ENCODE measurements around the gene BRINP3. TPM values are rescaled to one million over a fixed set of nuclear protein-coding genes. Genes with fewer than 3 reads are reported as not detected.
A peak's percentile ranks its signal among the peaks of the same experiment; 100 is the strongest.

BRINP3 gene
- total RNA-seq, 1 donor from 2014 or later, result 6.6 TPM

GRCh38 chr1:190277107-190277506, 200.6 kb downstream of the BRINP3 start:
- Mint-ChIP-seq H3K27ac (no peak overlapping the region), H3K4me3 (no peak overlapping the region), H3K27me3 (no peaks in the 10 kb centered on the region), H3K9me3 (no peaks in the 10 kb centered on the region), H3K4me1 (ENCODE audit: unreplicated experiment) (no peaks in the 10 kb centered on the region), H3K36me3 (no peaks in the 10 kb centered on the region)
- no peak for DNase-seq (ENCODE audit: extremely low spot score, unreplicated experiment)
- TF ChIP-seq, protein P1, sequence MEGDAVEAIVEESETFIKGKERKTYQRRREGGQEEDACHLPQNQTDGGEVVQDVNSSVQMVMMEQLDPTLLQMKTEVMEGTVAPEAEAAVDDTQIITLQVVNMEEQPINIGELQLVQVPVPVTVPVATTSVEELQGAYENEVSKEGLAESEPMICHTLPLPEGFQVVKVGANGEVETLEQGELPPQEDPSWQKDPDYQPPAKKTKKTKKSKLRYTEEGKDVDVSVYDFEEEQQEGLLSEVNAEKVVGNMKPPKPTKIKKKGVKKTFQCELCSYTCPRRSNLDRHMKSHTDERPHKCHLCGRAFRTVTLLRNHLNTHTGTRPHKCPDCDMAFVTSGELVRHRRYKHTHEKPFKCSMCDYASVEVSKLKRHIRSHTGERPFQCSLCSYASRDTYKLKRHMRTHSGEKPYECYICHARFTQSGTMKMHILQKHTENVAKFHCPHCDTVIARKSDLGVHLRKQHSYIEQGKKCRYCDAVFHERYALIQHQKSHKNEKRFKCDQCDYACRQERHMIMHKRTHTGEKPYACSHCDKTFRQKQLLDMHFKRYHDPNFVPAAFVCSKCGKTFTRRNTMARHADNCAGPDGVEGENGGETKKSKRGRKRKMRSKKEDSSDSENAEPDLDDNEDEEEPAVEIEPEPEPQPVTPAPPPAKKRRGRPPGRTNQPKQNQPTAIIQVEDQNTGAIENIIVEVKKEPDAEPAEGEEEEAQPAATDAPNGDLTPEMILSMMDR (conservative IDR thresholded peaks at IDR 0.05), result no peak

DNA sequence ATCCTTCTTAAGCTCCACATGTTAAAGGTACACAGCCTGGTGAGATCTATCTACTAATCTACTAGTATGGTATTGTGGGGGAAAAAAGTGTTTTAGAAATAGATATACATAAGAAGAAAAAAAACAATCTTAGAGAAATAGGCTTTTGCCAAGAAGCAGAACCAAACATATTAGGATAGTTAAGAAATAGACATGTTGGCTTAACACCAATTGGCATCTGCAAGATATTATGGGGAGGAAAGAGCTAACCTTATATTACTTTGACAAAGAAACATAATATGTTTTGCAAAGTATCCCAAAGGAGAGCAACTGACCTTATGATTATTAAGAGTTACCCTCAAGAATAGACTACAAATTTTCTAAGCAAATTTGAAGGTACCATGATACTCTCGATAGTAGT, 202.9 kb downstream of the BRINP3 start:
- H3K36me3 Mint-ChIP-seq, result no peaks in the 10 kb centered on the region
- H3K27ac Mint-ChIP-seq, result no peak overlapping the region
- H3K27me3 Mint-ChIP-seq, result no peaks in the 10 kb centered on the region
- H3K4me3 Mint-ChIP-seq, result no peak overlapping the region
- H3K4me1 Mint-ChIP-seq (ENCODE audit: unreplicated experiment), result no peaks in the 10 kb centered on the region
- TF ChIP-seq, protein P1 (conservative IDR thresholded peaks at IDR 0.05), result no peak
- no peak for DNase-seq (ENCODE audit: extremely low spot score, unreplicated experiment)
- H3K9me3 Mint-ChIP-seq, result no peaks in the 10 kb centered on the region

DNA sequence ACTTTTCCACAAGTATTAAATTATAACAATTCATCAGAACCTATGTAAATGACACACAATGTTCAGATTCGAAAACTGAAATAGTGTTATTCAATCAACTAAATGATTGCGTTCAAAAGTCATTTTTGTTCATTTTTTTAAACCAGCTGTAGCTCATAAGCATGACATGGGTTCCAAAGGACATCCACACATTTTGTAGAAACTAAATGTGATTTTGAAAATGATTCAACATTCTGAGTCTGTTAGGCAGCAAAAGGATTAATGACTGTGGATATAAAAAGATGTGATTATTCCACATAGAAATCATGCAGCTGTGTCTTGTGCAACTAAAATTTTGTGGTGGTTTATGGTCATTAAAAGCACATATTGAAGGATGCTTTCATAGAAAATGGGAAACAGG, 204.5 kb downstream of the BRINP3 start:
- Mint-ChIP-seq H3K27ac (no peak overlapping the region), H3K36me3 (no peaks in the 10 kb centered on the region), H3K27me3 (no peaks in the 10 kb centered on the region), H3K4me3 (no peak overlapping the region), H3K9me3 (no peaks in the 10 kb centered on the region), H3K4me1 (ENCODE audit: unreplicated experiment) (no peaks in the 10 kb centered on the region)
- TF ChIP-seq, protein P1 (conservative IDR thresholded peaks at IDR 0.05), result no peak
- no peak for DNase-seq (ENCODE audit: extremely low spot score, unreplicated experiment)

DNA sequence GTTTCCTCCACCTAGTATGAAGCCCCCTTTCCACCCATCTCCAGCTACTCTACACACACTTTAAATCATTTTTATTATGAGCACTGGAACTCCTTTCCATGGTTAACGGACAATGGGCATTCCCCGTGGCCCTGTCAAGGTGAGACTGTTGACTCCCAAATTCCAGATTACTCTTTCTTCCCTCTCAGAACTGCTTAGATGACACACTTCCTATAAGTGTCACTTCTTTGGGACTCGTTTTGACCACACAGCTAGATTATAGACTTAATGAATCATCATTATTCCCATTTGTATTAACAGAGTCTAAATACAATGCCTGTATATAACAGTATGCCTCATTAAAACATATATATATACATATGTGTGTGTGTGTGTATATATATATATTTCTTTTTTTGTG, 215.1 kb downstream of the BRINP3 start:
- Mint-ChIP-seq H3K9me3 (peaks cover 4% of the 10 kb centered on the region), H3K27ac (no peak overlapping the region), H3K36me3 (no peaks in the 10 kb centered on the region), H3K4me3 (no peak overlapping the region), H3K27me3 (no peaks in the 10 kb centered on the region), H3K4me1 (ENCODE audit: unreplicated experiment) (no peaks in the 10 kb centered on the region)
- TF ChIP-seq, protein P1 (conservative IDR thresholded peaks at IDR 0.05), result no peak
- no peak for DNase-seq (ENCODE audit: extremely low spot score, unreplicated experiment)

DNA sequence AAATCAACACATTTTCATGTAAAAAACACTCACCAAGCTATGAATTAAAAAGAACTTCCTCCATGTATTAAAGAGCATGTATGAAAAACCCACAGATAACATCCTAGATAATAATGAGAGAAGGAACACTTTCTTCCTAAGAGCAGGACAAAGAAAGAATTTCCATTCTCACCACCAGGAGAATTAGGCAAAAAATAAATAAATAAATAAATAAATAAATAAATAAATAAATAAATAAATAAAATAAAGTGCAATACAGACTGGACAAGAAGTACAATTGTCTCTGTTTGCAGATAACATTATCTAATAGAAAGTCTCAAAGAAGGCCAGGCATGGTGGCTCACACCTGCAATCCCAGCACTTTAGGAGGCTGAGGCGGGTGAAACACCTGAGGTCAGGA, 218.2 kb downstream of the BRINP3 start:
- peaks cover 4% of the 10 kb centered on the region for H3K9me3 Mint-ChIP-seq
- TF ChIP-seq, protein P1 (conservative IDR thresholded peaks at IDR 0.05), result peak; percentile 25
- no peak overlapping the region for H3K4me3 Mint-ChIP-seq
- H3K27ac Mint-ChIP-seq, result no peak overlapping the region
- H3K36me3 Mint-ChIP-seq, result no peaks in the 10 kb centered on the region
- no peak for DNase-seq (ENCODE audit: extremely low spot score, unreplicated experiment)
- no peaks in the 10 kb centered on the region for H3K27me3 Mint-ChIP-seq
- no peaks in the 10 kb centered on the region for H3K4me1 Mint-ChIP-seq (ENCODE audit: unreplicated experiment)

- Mint-ChIP-seq H3K9me3 (peaks cover 4% of the 10 kb centered on the region), H3K27ac (no peak overlapping the region)
These were observed 219.7 kb downstream of the BRINP3 start for GRCh38 chr1:190258003-190258402.

More at GRCh38 chr1:190258003-190258402, 219.7 kb downstream of the BRINP3 start:
- TF ChIP-seq, protein P1 (conservative IDR thresholded peaks at IDR 0.05), result no peak
- DNase-seq (ENCODE audit: extremely low spot score, unreplicated experiment), result no peak
- no peaks in the 10 kb centered on the region for H3K36me3 Mint-ChIP-seq
- H3K27me3 Mint-ChIP-seq, result no peaks in the 10 kb centered on the region
- H3K4me1 Mint-ChIP-seq (ENCODE audit: unreplicated experiment), result no peaks in the 10 kb centered on the region
- H3K4me3 Mint-ChIP-seq, result no peak overlapping the region

Data from type B pancreatic cell (in vitro differentiated cells).